Smooth muscle cell (in vitro differentiated cells): ENCODE measurements around the gene SYAP1. TPM values are rescaled to one million over a fixed set of nuclear protein-coding genes. Genes with fewer than 3 reads are reported as not detected.
"Not testable (repeated sequence)": the region's sequence is repeated elsewhere in the genome, so short reads cannot be mapped to it uniquely, and the experiment has no call there.

Experiments
- DNase-seq: peaks from one replicate; lab custom pipeline; 2025; ENCODE audit not compliant: unreplicated experiment; lab: John Stamatoyannopoulos, UW
- H2AFZ ChIP-seq: fragments of 200-600 bp; sonication (generic); 2 replicates; pipeline ENCODE4 v1.6.0; 2016; ENCODE audit warnings: antibody characterized with exemption, low read depth, mild to moderate bottlenecking
- H3F3A ChIP-seq: fragments of 200-600 bp; sonication (generic); 2 replicates; pipeline ENCODE4 v1.6.0; 2017; ENCODE audit warnings: antibody characterized with exemption, low read depth
- H3K27ac ChIP-seq: fragments of 200-600 bp; sonication (generic); 2 replicates; pipeline ENCODE4 v1.5.1; 2016; ENCODE audit warnings: low read depth, mild to moderate bottlenecking
- H3K27me3 ChIP-seq: fragments of 200-600 bp; sonication (generic); 2 replicates; pipeline ENCODE4 v1.6.1; 2016; ENCODE audit warnings: low read depth, mild to moderate bottlenecking
- H3K36me3 ChIP-seq: fragments of 200-600 bp; sonication (generic); 2 replicates; pipeline ENCODE4 v1.5.1; 2016; ENCODE audit warnings: low read depth
- H3K4me1 ChIP-seq: fragments of 200-600 bp; sonication (generic); 2 replicates; pipeline ENCODE4 v1.5.1; 2016; ENCODE audit warnings: low read depth
- H3K4me2 ChIP-seq: fragments of 200-600 bp; sonication (generic); 2 replicates; pipeline ENCODE4 v1.6.0; 2016; ENCODE audit warnings: mild to moderate bottlenecking
- H3K4me3 ChIP-seq: fragments of 200-600 bp; sonication (generic); 2 replicates; pipeline ENCODE4 v1.5.1; 2016; ENCODE audit warnings: mild to moderate bottlenecking
- H3K79me2 ChIP-seq: fragments of 200-600 bp; sonication (generic); 2 replicates; pipeline ENCODE4 v1.6.0; 2016; ENCODE audit warnings: low read depth, mild to moderate bottlenecking
- H3K9ac ChIP-seq: fragments of 200-600 bp; sonication (generic); 2 replicates; pipeline ENCODE4 v1.6.0; 2016; ENCODE audit warnings: low read depth
- H3K9me3 ChIP-seq: fragments of 200-600 bp; sonication (generic); replicated peaks from 2 replicates; pipeline ENCODE4 v1.5.1; 2016; ENCODE audit warnings: low read depth
- H4K20me1 ChIP-seq: fragments of 200-600 bp; sonication (generic); 2 replicates; pipeline ENCODE4 v1.6.0; 2016; ENCODE audit warnings: low read depth
- CTCF ChIP-seq: fragments of 200-600 bp; sonication (generic); IDR thresholded peaks from 2 replicates; pipeline ENCODE4 v1.5.1; 2017; ENCODE audit warnings: borderline replicate concordance, mild to moderate bottlenecking, antibody characterized with exemption; ENCODE audit not compliant: insufficient read depth, poor library complexity, severe bottlenecking
- WGBS: methylation state at CpG from one replicate; pipeline ENCODE4 v1.1.7; 2016; ENCODE audit warnings: low lambda C conversion rate; 5-methylcytosine and 5-hydroxymethylcytosine counted together
- polyA plus RNA-seq: library from polyadenylated mRNA; unstranded; fragments of >200 nt; fragmentation: Nextera tagmentation; extraction: Ambion mirVana; gene quantifications from 2 replicates; pipeline ENCODE4 v1.2.1, GENCODE V29; 2016
- total RNA-seq: library from RNA; depleted of rRNA; stranded (reverse); fragments of >200 nt; gene quantifications from 2 replicates; pipeline ENCODE4 v1.2.3, GENCODE V29; 2014

SYAP1 gene
- total and polyA plus RNA-seq, 2 experiments from 2014 or later: 52.3 to 52.8 TPM

GRCh38 chrX:16718824-16719333, 533 bp upstream of the SYAP1 start:
- 18% methylated on average over 6 of the region's 6 CpGs for WGBS
- no peaks in the 10 kb centered on the region for H3K27me3 ChIP-seq
- TF ChIP-seq CTCF: no peak
- H2AFZ ChIP-seq: peak overlapping the region; percentile 6
- H3K27ac ChIP-seq: peak overlapping the region; percentile 96
- H3K9ac ChIP-seq: peak overlapping the region; percentile 88
- peak overlapping the region; percentile 84 for H3K4me2 ChIP-seq
- peaks cover 11% of the 10 kb centered on the region for H3F3A ChIP-seq
- peaks cover 40% of the 10 kb centered on the region for H3K79me2 ChIP-seq
- H3K36me3 ChIP-seq: no peaks in the 10 kb centered on the region
- no peak for DNase-seq
- H3K4me1 ChIP-seq: peaks cover 10% of the 10 kb centered on the region
- peak overlapping the region; percentile 80 for H3K4me3 ChIP-seq
- no peaks in the 10 kb centered on the region for H3K9me3 ChIP-seq
- H4K20me1 ChIP-seq: peaks cover 42% of the 10 kb centered on the region

GRCh38 chrX:16722481-16722880, 3.1 kb downstream of the SYAP1 start:
- H3K4me3 ChIP-seq: peak overlapping the region; percentile 22

GRCh38 chrX:16725072-16725471, 5.7 kb downstream of the SYAP1 start:
- Histone ChIP-seq H3K4me3 (no peak overlapping the region), H3K9ac (no peak overlapping the region), H4K20me1 (peaks cover 97% of the 10 kb centered on the region), H3F3A (peaks cover 8% of the 10 kb centered on the region), H3K27ac (no peak overlapping the region), H3K79me2 (peaks cover 100% of the 10 kb centered on the region), H3K36me3 (peaks cover 3% of the 10 kb centered on the region), H3K4me2 (no peak overlapping the region), H3K4me1 (peaks cover 6% of the 10 kb centered on the region), H3K27me3 (no peaks in the 10 kb centered on the region), H2AFZ (no peak overlapping the region), H3K9me3 (no peaks in the 10 kb centered on the region)
- WGBS: over 99% methylated on average over 7 of the region's 7 CpGs
- no peak for DNase-seq
- TF ChIP-seq CTCF: no peak

More at GRCh38 chrX:16722481-16722880, 3.1 kb downstream of the SYAP1 start:
- no peaks in the 10 kb centered on the region for H3K36me3 ChIP-seq
- H3K4me2 ChIP-seq: peak overlapping the region; percentile 92
- H4K20me1 ChIP-seq: peaks cover 77% of the 10 kb centered on the region
- peaks cover 11% of the 10 kb centered on the region for H3F3A ChIP-seq
- peaks cover 77% of the 10 kb centered on the region for H3K79me2 ChIP-seq
- no peaks in the 10 kb centered on the region for H3K27me3 ChIP-seq
- no peaks in the 10 kb centered on the region for H3K9me3 ChIP-seq
- DNase-seq: no peak
- no peak for TF ChIP-seq CTCF
- WGBS: 81% methylated on average over 4 of the region's 4 CpGs
- H3K4me1 ChIP-seq: peaks cover 10% of the 10 kb centered on the region
- no peak overlapping the region for H3K27ac ChIP-seq
- no peak overlapping the region for H3K9ac ChIP-seq
- H2AFZ ChIP-seq: no peak overlapping the region

DNA sequence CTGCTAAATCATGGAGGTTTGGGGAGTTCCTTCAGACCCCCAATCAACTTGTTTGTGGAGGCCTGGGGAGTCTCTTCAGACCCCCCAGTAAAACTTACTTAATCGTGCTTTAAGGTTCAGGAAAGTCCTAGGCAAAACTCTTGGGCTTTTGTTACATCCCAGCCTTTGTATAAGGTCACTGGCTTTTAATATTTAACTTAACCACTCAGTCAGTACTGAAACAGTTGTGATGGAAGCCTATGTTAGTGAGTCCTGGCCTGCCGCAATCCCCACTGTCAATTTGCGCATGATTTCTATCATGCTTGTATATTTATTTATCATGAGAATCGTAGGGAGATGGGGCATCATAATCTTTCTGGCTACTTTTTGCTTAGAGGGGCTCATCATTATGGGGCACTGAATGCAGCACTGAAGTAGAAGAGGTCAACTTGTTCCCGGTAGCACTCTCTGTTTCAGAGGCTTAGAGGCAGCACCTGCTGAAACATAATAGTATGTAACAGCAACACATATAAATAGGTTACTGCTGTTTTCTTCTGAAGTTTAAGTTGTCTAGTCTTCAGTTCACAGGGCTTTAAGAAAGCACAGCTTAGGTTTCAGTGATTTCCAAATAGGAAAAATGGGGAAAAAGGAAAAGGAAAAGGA, 7.1 kb downstream of the SYAP1 start:
- H3K27me3 ChIP-seq, H3F3A ChIP-seq, H3K27ac ChIP-seq, H3K36me3 ChIP-seq, H3K4me2 ChIP-seq, H2AFZ ChIP-seq, DNase-seq, H3K4me1 ChIP-seq, H3K9ac ChIP-seq, H3K9me3 ChIP-seq: not testable (repeated sequence)
- peak overlapping the region; percentile 15 for H3K4me3 ChIP-seq
- H4K20me1 ChIP-seq: peaks cover 97% of the 10 kb centered on the region
- 98% methylated on average over 5 of the region's 5 CpGs for WGBS
- peaks cover 100% of the 10 kb centered on the region for H3K79me2 ChIP-seq
